NCI-H2227 (cell line): ENCODE data around the gene PNPLA5.

Source experiments
- DNase-seq: peaks from one replicate; lab custom pipeline; 2025; ENCODE audit not compliant: unreplicated experiment; lab: John Stamatoyannopoulos, UW

PNPLA5 gene

DNA sequence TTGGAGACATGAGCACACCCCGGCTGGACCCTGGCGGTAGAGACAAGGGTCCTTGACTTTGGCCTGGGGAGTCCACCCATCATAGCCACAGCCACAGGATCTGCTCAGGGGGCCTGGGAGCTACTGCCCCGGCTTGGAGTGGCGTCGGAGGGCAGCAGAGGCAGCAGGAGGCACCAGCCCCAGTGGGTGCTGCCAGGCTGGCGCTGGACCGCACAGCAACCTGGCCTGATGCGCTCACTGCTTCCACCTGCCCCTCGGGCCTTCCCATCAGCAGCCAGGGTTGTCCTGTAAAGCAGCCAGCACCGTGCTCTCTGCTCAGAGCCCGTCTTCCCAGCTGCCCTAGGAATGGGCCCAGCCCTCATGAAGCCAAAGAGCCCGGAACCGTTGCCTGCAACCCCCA lies 51.4 kb downstream of the PNPLA5 start:
- no peak for DNase-seq

DNA sequence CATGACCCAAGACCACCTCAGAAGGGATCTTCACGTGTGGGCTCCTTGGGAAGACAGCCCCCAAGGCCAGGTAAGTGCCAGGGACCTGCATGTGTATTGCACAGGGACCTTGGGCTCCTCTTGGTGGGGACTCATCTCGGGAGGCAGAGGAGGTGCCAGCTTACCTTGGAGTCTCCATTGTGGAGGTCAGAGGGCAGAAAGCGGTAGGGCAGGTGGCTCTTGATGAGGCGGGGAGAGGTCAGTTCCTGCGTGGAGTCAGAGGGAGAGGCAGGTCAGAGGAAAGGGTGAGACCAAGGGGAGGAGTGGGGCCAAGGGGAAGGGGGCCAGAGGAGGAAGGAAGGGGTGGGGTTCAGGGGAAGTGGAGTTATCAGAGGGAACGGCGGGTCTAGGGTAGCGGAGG lies 52.0 kb downstream of the PNPLA5 start:
- DNase-seq, result no peak

DNA sequence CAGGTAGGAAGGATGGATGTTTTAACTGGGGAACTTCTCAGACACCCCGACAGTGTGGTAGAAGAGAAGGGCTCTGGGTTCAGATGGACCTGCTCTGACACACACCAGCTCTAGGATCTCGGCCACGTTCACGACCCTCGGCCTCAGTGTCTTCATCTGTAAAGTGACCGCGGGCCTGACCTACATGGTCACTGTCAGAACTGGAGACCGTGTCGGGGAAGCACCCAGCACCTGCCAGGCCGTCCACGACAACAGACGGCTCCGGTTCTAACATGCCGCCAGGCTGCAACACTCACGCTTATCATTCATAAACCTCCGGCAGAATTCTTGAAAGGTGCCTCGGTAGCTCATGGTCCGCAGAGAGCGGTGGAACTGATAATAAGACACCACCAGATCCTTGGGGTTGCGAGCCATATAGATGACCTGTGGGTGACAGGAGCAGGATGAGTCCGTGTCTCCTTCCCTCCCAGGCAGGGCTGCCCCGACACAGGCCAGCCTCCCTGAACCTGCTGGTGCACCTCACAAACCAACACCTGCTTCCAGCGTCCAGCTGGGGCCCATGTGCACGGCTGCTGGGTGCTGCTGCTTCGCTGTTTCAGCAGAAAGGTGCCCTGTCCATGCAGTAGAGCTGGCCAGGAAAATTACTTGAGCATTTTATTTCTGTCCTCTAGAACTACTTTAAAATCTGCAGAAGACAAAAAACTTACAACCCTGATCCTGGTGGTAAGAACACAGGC lies 53.1 kb downstream of the PNPLA5 start:
- DNase-seq, result no peak

DNA sequence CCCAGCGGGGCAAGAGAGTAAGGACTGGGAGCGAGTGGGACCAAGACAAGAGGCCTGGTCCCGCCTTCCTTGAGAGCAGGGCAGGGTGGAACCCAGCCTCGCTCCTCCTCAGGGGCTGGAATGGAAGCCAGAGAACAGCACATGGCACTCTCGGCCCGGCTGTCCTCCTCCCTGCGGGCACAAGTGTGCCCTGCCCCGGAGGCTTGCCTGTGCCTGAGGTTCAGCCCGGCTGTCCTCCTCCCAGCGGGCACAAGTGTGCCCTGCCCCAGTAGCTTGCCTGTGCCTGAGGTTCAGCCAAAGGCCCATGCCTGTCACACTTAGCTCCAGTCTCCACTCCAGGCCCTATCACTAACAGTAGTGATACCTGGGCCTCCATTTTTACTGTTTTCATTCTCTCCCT lies 53.7 kb downstream of the PNPLA5 start:
- DNase-seq, result no peak

DNA sequence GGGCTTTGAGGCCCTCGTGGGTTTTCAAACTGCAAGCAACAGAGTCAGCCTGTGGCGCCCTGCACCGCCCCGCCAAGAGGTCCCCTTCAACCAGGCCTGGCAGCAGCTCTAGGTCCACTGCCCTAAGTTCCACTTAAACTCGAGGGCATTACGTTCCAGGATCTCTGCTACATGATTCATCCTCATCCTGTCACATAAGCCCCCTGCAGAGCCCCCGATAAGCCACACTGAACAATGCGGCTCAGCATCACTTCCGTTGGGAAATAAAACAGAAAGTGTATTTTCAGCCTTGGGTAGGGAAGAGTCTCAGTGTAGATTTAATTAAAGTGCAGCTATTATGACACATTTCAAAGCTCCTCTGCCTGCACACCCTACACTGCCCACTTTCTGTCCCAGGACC lies 54.1 kb downstream of the PNPLA5 start:
- no peak for DNase-seq

DNA sequence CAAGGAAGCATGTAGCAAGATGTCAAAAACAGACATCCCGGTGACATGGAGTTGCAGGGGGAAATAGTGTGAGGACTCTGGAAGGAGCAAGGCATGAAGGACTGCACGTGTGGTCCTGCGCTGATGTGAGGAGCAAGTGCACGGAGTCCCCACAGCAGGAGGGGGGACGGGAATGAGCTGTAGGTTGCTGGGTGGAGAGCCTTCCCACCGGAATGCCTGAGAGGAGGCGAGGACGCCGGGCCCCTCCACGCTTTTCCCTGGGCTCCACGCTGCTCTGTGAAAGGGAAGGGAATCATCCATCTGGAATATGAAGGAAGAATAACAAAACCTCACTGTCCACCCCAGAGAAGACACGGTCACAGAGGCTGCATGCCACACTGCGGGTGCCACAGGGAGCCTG lies 56.1 kb downstream of the PNPLA5 start:
- DNase-seq, result no peak

DNA sequence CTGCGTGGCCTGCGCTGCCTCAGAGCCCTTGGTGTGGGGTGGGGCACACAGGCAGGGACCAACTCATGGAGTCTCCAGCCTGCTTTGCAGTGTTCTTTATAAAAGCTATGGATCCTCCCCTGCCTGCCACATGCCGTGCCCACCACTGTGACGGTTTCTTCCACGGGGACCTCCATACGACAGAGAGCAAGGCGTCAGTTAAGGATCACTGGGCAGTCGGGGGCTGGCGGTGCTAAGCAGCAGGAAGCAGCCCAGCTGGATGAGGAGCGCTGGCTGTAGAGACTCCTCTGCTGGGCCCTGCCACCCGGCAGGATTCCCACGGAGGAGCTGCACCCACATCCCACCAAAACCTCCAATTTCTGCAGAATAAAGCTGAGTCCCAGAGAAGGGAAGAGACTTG lies 56.6 kb downstream of the PNPLA5 start:
- no peak for DNase-seq

DNA sequence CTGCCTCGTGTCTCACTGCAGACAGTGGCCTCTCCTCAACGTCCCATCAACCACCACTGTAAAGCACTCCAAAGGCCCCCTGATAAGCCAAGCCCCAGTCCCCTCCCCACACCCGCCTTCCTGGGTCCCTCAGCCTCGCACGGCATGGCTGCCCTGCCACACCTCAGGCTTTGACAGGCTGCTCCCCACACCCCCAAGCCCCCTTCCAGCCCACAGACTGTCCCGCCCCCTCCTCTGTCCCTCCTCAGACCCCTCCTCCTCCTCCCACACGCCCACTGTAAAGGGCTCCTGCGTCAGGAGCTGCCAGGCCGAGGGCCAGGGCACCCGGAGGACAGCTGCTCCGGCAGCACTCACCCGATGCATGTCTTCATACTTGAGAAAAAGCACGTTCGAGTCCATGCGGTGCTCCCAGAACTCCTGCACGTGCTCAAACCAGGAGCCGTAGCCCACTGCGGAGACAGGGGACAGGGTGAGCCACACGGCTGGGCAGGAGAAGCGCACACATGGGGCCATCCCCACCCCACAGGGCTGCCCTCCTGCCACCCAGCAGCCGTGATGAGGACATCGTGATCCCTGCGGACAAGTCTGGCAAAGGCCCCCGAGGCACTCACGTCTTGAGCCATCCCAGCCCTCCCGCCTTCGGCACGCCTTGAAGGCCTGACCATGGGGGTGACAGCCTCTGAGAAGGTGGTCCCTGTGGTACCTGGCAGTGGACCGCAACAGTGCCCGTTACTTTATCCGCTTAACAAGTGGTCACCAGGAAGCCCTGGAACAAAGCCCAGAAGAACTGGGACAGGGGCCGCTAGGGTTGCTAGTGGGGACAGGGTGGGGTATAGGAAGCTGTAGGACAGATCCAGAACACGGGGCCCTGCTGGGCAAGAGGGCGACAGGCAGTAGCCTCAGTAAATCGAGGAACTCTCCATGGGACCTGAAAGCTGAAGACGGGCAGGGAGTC lies 58.2 kb downstream of the PNPLA5 start:
- DNase-seq, result no peak

DNA sequence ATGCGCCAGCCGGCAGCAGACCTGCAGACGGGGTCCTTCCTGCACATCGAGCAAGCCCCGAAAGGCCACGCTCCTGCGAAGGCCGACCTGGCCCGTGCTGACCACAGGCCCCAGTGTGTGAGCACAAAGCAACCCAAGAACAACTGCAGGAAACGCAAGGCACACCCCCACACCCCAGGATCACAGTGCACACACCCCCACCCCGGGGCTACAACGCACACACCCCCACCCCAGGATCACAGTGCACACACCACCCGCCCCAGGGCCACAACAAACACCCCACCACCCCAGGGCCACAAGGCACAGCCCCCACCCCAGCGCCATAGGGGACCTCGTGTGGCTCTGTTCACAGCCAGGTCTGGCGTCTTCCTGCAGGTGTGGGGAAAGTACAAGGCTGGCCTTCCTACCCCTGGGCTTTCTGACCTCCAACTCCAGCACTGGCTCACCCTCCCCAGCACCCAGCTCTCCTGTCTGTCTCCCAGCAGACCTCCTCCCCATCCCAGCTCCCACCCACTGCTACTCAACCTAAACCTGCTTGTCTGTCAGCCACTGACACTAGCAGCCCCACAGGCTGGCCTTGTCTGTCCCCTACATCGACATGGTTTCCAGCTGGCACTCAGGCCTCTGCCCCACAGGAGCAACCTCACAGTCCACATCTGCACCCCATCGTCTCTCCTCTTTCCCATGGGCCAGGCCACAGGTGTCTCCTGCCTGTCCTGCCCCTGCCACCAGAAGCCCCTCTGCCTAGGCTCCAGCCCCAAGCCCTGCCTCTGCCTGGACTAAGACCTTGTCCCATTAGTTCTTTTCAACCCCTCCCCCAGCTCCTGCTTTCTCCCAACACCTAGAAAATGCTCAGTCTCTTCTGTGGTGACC lies 59.2 kb downstream of the PNPLA5 start:
- DNase-seq, result no peak

DNA sequence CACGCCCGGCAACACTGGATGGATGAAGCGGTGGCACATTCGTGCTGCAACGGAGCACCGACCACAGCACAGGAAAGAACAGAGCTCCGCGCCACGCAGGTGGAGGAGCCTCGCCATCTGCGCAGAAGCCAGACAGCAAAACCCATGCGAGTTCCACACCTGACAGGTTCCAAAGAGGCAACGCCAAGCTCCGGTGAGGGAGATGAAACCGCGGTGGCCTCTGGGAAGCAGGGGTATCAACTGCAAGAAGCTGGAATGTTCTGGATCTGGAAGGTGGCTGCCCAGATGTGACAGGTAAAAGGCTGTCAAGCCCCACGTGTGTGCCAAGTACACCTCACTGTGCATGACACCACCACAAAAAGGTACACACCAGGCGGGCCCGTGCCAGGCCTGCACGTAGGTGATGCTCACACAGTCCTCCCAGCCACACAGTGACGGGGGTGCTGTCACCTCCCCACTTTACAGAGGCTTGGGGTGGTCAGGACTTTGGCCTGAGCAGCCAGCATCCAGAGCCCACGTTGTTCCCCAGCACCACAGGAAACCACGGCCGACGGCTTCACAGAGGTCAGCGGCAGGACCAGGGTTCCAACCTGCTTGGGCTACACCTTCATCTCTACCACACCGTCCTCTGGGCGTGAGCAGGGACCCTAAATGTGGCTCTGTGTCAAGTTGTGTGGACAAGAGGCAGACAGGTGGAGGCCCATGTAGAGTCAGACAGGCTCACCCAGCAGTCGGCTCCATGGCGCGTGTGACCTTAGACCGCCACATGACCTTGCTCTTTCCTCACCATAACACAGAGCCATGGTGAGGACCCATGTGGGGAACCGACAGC lies 60.0 kb downstream of the PNPLA5 start:
- DNase-seq, result no peak

DNA sequence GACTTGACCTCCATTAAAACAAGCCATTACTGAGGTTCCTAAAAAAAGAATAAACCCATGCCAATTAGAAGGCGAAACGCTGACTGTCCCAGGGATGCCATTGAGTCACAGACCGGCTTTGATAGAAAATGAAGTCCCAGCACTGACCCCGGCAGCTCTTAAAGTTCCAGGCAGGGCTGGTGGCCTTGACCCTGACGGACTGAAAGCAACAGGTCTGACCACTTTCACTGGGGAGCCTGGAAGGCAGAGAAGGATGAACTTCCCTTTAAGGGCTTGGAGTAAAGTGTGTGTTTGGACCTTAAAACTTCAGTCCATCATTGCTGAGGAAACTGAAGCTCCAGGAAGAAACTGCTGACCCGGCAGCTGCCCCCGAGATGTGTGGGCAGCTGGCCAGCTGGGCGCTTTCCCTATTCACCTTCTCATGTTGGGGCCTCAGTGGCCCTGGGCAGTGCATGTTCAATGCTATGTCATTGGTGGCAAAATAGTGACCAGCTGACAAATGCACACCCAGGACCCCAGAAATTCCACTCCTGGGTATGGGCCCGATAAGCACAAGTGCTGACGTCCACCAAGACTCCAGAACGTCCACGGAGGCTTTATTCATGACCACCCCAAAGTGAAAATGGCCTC lies 60.8 kb downstream of the PNPLA5 start:
- DNase-seq, result no peak

DNA sequence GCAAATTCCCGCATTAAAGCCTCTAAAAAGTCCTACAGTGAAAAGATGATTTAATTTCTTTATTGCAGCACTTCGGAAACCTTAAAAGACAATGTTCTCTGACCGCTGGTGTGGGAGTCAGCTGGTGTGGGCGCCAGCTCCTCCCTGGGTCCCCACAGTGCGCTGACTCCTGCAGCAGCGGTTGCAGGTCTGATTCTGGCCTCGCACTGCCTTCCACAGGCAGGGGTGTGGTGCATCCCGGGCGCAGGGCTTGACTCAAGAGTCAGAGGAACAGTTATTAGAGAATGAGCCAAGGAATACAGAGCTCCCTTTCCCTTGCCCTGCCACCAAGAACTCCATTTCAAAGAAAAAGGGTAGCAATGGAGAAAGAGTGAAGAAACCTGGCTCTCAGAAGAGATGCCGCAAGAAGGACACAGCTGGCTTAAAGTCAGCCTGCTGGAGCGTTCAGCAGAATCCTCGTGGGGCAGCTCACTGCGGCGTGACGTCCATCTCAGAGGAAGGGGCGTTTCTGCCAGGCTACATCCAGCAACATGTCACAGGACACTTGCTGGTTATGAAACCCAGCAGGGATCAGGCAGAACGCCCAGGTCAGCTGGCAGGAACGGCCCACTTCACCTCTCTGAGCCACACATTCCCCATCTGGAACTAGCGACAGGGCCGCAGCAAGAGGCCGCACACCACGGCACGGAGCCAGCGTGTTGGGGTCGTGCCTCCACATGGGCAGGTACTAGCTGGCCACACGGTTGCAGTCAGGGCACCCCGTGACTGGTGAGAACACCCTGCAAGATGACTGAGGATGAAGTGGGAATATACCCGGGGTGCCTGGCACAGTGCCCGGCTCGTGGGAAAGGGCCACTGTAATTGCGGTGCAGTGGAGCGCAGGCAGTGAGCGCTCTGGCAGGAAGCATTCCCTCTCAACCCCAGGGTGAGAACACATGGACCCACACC lies 61.6 kb downstream of the PNPLA5 start:
- DNase-seq, result peak; percentile 27
